C4-2B (cell line): Measurements from ENCODE around the gene KRTAP21-3.

Source experiments
- ZFX ChIP-seq: fragments of 450-650 bp; IDR thresholded peaks from 2 replicates; pipeline ENCODE4 v1.6.1; 2017
- TF ChIP-seq, protein P1 (sequence below): fragments of 450-650 bp; conservative IDR thresholded peaks from 2 replicates; pipeline ENCODE4 v1.5.1; 2017; ENCODE audit warnings: mild to moderate bottlenecking

DNA sequence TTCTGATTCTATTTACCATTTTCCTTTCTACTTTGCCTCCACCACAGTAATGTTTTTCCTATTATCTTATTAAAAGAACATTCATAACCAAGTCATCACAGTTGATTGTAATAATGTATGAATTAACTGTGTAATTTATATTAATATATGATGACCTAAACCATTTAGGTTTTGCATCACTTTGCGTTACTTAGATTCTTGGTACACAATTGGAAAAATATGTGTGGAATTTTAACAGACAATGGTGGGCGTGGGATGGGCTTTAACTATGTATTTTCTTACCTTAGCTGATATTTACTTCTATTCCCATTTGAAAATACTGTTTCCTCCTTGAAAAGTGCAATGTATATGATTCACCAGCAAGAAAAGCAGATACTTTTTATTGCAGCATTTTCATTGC, 3.6 kb downstream of the KRTAP21-3 start:
- TF ChIP-seq, protein P1, sequence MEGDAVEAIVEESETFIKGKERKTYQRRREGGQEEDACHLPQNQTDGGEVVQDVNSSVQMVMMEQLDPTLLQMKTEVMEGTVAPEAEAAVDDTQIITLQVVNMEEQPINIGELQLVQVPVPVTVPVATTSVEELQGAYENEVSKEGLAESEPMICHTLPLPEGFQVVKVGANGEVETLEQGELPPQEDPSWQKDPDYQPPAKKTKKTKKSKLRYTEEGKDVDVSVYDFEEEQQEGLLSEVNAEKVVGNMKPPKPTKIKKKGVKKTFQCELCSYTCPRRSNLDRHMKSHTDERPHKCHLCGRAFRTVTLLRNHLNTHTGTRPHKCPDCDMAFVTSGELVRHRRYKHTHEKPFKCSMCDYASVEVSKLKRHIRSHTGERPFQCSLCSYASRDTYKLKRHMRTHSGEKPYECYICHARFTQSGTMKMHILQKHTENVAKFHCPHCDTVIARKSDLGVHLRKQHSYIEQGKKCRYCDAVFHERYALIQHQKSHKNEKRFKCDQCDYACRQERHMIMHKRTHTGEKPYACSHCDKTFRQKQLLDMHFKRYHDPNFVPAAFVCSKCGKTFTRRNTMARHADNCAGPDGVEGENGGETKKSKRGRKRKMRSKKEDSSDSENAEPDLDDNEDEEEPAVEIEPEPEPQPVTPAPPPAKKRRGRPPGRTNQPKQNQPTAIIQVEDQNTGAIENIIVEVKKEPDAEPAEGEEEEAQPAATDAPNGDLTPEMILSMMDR = no peak
- TF ChIP-seq ZFX = no peak
